Measurements from ENCODE around the gene TRAPPC11.
A peak's percentile ranks its signal among the peaks of the same experiment; 100 is the strongest.
"Not testable (repeated sequence)": the region's sequence is repeated elsewhere in the genome, so short reads cannot be mapped to it uniquely, and the experiment has no call there.

The TRAPPC11 gene

GRCh38 chr4:183721207-183722081 is 62.4 kb downstream of the TRAPPC11 start:
- DNase-seq (ENCODE audit: low spot score): peak; percentile 36

- peak; percentile 29 for DNase-seq (ENCODE audit: low spot score)
These were observed 63.9 kb downstream of the TRAPPC11 start for GRCh38 chr4:183722731-183723560.

DNA sequence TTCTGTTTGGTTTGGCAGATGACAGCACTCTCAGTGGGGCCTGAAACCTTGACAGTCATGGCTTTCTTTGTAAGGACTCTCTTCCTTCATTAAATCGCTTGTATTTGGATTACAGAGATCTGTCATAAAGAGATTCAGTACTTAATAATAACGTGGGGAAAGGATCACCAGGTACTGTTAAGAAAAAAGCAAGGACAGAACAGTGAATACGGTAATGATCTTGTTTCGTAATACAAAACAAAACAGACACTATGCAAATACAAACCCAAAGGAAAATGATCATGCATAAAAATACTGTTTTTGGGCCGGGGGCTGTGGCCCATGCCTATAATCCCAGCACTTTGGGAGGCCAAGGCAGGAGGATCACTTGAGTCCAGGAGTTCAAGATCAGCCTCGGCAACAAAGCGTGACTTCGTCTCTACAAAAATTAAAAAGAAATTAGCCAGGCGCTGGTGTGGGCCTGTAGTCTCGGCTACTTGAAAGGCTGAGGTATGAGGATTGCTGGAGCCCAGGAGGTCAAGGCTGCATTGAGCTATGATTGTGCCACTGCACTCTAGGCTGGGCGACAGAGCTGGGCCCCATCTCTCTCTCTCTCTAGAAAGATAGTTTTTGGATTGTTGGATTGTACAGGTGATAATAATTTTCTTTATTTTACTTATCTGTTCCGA is 64.6 kb downstream of the TRAPPC11 start:
- no peak for DNase-seq (ENCODE audit: low spot score)

GRCh38 chr4:183725585-183725984 is 66.5 kb downstream of the TRAPPC11 start:
- not testable (repeated sequence) for DNase-seq (ENCODE audit: low spot score)

- DNase-seq (ENCODE audit: low spot score): no peak
These were observed 68.4 kb downstream of the TRAPPC11 start for GRCh38 chr4:183727482-183727881.

GRCh38 chr4:183728223-183729068 is 69.4 kb downstream of the TRAPPC11 start:
- no peak for DNase-seq (ENCODE audit: low spot score)

DNA sequence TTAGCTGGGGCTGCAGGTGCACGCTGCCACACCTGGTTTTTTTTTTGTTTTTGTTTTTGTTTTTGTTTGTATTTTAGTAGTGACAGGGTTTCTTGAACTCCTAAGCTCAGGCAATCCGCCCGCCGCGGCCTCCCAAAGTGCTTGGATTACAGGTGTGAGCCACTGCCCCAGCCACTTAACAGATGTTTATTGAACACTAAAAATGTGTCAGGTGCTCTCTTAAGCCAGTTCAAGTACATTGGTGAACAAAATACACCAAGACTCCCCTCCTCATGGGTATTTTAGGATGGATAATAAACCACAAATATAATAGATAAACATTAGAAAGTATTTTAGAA is 69.9 kb downstream of the TRAPPC11 start:
- no peak for DNase-seq (ENCODE audit: low spot score)

DNA sequence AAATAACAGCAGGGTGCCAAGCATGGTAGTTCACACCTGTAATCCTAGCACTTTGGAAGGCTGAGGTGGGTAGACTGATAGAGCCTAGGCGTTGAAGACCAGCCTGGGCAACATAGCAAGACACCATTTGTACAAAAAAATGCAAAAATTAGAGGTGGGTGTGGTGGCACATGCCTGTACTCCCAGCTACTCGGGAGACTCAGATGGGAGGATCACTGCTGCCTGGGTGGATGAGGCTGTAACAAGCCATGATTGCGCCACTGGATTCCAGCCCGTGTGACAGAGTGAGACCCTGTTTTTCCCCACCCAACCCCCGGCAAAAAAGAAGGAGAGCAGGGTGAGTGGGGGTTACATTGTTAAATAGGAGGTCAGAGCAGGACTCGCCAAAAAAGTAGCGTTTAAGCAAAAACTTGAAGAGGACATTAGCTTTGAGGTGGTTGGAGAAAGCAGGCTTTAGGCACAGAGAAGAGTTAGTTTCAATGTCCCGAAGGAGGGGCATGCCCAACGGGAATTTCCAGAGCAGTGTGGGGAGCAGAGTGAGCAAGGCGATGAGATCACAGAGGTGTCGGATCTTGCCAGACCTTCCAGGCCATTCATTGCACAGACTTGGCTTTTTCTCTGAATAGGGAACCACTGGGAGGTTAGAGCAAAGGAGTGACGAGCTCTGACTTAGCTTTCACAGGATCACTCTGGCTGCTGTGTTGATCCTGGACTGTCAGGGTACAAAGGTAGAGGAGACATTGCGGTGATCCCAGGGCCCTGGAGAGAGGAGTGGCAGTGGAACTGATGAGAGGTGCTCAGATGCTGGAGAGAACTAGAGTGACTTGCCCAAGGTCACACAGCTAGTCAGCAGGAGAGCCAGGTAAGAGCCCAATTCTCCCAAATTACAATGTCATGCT is 70.6 kb downstream of the TRAPPC11 start:
- DNase-seq (ENCODE audit: low spot score): no peak

DNA sequence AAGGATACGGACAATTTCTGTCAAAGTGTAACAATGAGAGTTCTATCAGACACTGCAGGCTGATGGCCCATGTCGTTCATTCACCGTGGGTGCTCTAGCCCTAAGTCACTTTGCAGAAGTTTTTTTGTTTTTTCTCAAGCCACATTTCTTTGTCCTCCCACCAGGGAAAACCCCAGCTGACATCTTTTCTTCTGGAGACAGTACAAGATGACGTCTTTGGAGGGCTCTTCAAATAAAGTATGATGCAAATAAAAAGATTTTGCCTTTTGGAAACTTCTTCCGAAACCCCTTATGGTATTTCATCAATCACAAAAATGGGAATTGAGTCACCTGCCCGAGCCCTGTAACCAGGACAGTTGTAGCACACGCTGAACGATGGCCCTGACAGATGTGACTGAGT is 73.2 kb downstream of the TRAPPC11 start:
- DNase-seq (ENCODE audit: low spot score): no peak

DNA sequence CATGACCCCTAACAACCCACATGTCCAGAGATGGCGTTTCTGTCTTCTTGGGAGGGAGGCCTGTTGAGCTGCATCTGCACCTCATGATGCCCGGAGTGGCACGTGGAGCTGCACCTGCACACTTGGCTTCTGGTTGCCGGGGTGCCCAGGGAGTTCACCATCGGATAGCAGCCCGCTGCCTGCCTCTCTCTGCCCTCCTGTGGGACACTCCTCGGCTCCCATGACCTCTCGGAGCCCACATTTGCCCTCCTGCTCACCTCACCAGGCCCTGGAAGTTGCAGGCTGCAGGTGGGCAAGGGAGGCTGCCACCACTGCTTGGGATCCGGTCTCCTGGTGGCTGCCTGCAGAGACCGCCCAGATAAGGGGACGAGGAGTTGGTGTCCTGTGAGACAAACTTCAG is 74.1 kb downstream of the TRAPPC11 start:
- no peak for DNase-seq (ENCODE audit: low spot score)

GRCh38 chr4:183738081-183738673 is 79.1 kb downstream of the TRAPPC11 start:
- DNase-seq (ENCODE audit: low spot score): no peak

DNA sequence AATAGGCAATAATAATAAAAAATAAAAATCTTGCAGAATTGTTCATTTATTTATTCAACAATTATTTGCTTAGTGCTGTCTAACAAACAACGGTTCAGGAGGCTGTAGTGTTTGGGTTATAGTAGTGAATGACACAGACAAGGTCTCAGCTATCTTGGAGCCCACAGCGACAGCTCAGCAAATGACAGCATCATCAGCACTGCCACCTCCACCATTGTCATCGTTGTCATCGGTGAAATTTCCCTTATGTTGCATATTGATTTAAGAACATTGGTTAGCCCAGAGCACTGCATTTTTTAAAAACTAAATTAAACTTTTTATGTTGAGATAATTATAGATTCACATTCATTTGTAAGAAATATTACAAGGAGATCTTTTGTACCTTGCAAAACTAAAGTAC is 79.9 kb downstream of the TRAPPC11 start:
- no peak for DNase-seq (ENCODE audit: low spot score)

DNA sequence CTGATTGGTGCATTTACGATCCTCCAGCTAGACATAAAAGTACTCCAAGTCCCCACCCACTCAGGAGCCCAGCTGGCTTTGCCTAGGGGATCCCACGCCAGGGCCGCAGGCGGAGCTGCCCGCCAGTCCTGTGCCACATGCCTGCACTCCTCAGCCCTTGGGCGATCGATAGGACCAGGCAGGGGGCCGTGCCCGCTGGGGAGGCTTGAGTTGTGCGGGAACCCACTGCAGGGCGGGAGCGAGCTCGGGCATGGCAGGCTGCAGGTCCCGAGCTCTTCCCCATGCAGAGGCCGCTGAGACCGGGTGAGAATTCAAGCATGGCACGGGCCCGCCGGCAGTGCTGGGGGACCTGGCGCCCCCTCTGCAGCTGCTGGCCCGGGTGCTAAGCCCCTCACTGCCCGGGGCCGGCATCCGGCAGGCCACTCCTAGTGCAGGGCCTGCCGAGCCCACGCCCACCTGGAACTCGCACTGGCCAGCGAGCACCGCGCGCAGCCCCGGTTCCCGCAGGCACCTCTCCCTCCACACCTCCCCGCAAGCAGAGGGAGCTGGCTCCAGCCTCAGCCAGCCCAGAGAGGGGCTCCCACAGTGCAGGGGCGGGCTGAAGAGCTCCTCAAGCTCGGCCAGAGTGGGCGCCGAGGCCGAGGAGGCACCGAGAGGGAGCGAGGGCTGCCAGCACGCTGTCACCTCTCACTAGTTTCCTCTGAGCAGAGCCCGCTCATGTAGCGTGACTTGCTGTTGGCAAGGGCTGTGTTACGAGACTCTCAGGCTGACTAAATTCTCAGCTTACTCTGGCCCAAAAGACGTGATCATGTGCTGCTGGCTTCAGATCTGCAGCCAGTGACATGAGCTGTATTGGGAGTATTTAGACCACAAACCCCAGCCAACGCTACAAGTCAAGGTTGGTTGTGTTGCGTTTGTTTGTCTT is 87.5 kb downstream of the TRAPPC11 start:
- DNase-seq (ENCODE audit: low spot score): no peak

DNA sequence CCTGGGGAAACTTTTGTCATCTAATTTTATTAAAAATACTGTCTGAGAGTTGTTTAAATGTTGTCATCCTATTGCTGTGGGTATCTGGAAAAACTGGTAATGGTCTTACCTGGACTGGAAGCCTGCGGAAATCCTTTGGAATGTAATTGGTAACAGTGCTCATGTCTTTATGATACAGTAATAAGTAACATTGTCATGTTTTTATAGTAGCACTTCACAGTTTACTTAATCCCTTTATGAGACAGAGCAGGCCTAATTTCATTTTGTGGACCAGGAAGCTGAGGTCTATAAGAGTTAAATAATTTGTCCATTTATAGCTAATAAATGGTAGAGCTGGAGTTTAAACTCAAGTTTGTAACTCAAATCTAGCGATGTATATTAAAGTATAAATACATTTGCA is 88.3 kb downstream of the TRAPPC11 start:
- DNase-seq (ENCODE audit: low spot score): no peak

GRCh38 chr4:183747931-183748670 is 89.0 kb downstream of the TRAPPC11 start:
- DNase-seq (ENCODE audit: low spot score): no peak

DNA sequence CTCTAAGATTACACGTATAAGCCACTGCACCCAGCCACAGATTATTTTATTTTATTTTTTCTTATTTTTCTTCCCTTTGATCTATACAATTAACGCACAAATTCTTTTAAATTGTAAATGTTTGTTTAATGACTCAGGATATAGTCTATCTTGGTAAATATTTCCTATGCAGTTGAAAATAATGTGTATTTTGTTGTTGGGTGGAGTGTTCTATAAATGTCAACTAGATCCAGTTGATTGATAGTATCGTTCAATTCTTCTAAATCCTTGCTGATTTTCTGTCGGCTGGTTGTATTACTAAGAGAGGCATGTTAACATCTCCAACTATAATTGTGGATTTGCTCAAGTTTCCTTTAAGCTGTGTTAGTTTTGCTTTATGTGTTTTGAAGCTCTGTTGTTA is 92.0 kb downstream of the TRAPPC11 start:
- no peak for DNase-seq (ENCODE audit: low spot score)

DNA sequence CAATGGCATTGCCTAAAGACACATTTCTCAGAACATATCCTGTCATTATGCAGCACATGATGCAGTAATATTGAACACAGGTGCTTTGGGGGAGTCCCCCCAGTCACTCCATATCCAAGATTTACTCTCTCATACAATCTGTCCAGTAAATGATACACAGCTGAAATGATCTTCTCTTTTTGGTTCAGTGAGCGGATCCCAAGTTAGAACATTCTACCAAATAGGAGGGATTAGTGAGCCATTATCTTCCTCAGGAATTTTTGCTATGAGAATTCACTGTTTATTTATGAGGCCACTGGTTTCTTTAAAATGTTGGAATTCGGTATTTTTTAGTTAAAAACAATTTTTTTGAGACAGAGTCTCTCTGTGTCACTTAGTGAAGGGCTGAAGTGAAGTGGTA is 96.5 kb downstream of the TRAPPC11 start:
- no peak for DNase-seq (ENCODE audit: low spot score)

GRCh38 chr4:183757060-183757459 is 98.0 kb downstream of the TRAPPC11 start:
- DNase-seq (ENCODE audit: low spot score): no peak

Data from CD4-positive, alpha-beta T cell treated with Interleukin-6 at 100 ng/mL for 8 hours (primary cell).